Hematopoietic multipotent progenitor cell treated with erythropoietin and hydrocortisone succinate and interleukin-3 and kit ligand, for 8 days (in vitro differentiated cells): Measurements from ENCODE around the gene COX8A.

Experiments used
- DNase-seq: peaks from one replicate; pipeline ENCODE4 v3.0.0-alpha.2; 2015

COX8A gene

GRCh38 chr11:64004590-64004984, 30.2 kb downstream of the COX8A start:
- DNase-seq: no peak

- no peak for DNase-seq
These were observed 31.3 kb downstream of the COX8A start for GRCh38 chr11:64005691-64006090.

GRCh38 chr11:64006398-64006797, 32.0 kb downstream of the COX8A start:
- no peak for DNase-seq

GRCh38 chr11:64007160-64007628, 32.8 kb downstream of the COX8A start:
- DNase-seq: no peak

DNA sequence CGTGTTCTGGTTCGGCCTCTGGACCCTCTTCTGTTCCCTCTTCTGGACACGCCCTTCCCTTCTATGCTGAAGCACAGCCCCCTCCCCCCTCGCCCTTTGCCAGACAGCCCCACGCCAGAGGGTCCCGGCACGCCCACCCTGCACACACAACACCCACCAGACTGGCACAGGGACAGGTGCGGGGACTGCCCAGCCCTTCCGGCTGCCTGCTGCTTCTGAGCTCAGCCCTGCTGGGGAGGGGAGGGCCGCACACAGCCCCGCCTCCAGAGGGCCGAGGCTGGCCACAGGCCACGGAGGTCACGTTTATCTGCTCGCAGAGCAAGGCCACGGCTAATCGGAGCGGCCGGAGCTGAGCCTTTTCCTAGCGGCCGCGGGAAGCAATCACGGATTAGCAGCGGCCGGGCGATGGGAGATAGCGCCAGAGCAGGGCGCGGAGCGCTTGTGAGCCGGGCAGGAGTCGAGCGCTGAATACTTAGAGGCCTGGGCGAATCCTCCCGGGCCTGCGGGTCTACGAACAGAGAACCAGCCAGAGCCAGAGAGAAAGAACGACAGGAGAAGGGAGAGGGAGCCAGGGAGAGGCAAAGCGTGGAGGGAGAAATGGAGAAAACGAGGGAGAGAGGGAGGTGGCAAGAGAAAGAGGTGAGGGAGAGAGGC, 33.3 kb downstream of the COX8A start:
- DNase-seq: peak; percentile 78

DNA sequence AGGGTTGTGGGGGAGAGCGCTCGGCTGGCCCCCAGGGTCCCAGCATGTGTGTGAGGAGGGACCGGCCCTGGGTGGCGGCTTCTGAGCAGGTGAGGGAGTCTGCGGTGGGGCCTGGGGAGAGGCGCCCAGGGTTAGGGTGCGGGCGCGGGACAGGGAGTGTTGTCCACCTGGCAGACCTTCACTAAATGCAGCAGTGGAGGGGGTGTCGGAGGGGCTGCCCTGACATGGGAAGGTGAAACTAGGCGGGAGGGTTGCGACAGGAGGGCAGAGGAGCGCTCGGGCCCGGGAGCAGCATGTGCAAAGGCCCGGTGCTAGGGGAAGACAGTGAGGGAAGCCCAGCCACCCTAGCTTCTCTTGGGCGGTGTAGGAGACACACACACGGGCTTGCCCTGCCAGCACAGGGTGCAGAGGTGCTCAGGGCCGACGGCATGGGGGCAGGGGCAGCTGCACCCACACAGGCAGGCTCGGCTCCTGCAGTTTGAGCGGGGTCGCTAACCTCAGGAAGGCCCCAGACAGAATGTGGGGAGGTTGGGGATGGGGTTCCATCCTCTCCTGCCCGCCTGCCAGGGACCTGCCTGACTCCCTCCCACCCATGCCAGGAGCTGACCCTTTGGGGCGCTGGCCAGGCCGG, 34.0 kb downstream of the COX8A start:
- no peak for DNase-seq

DNA sequence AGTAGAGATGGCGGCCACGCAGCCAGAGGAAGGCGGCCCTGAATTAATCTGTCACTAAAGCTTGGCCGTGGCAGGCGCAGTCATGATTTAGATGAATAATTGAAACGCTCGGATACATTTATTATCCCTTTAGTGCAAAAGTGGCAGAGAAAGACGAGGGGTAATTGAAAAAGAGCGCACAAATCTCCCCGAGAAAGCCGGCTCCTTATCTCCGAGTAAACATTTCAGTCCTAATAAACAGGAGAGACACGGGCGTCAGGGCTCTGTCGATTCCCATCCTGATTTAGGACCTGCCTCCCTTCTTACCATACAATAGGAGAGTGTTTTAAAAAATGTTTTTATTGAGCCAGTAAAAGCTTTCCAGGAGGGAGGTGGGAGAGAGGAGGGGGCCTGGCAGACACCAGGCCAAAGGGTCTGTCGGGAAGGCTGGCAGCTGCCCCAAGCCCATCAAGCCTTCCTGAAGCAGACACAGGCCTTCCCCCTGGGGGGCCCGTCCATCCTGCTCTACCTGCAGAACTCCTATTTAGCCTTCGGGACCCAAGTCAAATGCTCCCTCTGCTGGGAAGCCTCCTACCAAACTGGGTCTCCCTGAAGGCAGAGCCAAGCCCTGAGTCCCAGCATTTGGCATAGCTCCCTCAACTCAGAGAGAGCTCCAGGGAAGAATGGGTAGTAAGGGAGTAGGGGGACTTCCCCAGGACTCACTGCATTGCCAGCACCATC, 34.7 kb downstream of the COX8A start:
- no peak for DNase-seq

GRCh38 chr11:64009710-64010109, 35.3 kb downstream of the COX8A start:
- DNase-seq: no peak

GRCh38 chr11:64010783-64011182, 36.4 kb downstream of the COX8A start:
- no peak for DNase-seq

- no peak for DNase-seq
These were observed 37.0 kb downstream of the COX8A start for GRCh38 chr11:64011371-64011770.

- DNase-seq: no peak
These were observed 38.9 kb downstream of the COX8A start for GRCh38 chr11:64013141-64013896.

DNA sequence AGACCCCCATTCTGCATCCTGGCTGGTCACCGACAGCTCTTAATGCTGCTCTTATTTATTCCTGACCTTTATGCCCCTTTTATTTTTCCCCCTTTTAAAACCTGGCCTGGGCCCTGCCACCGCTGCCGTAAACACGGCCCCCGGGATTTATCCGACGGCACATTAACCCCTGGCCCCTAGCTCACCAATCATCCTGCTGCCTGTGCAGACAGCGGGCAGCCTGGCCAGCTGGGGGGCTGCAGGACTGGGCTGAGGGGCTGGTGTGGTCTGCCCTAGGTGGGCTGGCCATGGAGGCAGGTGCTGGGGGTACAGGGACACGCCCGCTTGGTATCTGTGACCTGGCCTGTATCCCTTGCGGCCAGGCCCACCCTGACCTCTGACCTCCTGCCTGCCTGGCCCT, 39.9 kb downstream of the COX8A start:
- no peak for DNase-seq

GRCh38 chr11:64015510-64015909, 41.1 kb downstream of the COX8A start:
- no peak for DNase-seq

GRCh38 chr11:64015935-64016845, 41.8 kb downstream of the COX8A start:
- DNase-seq: no peak

- DNase-seq: no peak
These were observed 43.5 kb downstream of the COX8A start for GRCh38 chr11:64017945-64018224.

DNA sequence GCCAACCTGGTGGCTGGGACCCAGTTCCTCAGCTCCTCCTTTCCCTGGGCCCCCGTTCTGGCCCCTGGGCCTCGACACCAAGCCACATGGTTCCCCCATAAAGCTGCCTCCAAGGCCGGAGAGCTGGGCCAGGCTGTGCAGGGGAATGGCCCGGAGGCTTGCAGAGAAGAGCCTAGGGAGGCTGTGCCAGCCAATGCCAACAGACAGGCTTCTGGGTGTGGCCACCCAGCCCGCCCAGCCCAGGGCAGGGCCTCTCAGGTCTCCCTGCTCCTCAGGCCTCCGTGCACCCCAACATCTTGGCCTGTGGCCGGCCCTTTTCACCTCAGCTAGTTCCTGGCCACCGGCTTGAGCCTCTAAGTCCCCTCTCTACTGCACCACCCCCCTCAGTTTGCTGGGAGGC, 43.9 kb downstream of the COX8A start:
- no peak for DNase-seq

GRCh38 chr11:64019106-64020037, 45.0 kb downstream of the COX8A start:
- no peak for DNase-seq

- DNase-seq: no peak
These were observed 46.7 kb downstream of the COX8A start for GRCh38 chr11:64020976-64021756.

DNA sequence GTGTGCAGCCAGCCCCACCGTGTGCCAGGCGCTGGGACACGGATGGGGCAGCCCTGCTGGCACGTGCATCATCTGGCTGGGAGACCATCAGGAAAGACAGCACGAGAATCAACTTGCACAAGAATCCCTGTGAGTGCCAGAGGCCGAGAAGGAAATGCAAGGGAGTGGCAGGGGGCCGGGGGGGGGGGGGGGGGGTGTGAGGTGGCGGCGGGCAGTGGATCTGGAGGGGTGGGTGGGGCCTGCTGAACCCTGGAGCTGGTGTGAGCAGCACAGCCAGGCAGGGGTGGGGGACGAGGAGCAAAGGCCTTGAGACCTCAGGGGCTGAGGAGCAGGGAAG, 47.3 kb downstream of the COX8A start:
- no peak for DNase-seq

DNA sequence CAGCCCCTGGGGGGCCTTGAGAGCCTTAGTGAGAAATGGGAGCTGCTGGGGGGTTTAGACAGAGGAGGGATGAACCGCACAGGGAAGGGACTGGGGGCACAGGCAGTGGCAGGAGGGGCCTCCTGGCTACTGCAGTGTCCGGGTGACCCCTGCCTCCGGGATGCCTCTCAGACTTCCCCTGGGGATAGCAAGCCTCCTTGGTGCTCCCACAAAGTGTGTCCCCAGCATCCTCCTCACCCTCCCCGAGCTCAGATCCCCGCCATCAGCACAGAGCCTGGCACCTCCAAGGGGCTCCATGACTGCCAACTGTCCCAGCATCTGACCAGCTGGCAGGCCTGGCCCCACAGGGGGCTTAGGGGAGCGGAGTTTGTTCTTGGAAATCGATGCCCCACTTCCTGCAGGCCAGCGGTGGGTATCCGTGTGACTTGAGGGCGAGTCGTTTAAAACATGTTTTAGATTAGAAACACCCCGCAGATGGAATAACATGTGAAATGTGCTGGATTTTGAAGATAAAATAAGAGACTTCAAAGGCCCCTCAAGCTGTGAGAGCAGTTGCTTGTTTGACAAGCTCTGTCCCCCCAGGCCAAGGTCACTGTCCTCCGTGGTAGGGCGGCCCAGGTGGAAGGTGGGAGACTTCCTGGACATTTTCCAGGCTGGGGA, 47.8 kb downstream of the COX8A start:
- DNase-seq: no peak
